K562 (cell line): ENCODE data around the gene TMEM132D. TPM values are rescaled to one million over a fixed set of nuclear protein-coding genes. Genes with fewer than 3 reads are reported as not detected.

Experiments
- ATAC-seq: fragments of 200-7000 bp; cut with Tn5 transposase; 3 replicates; pipeline ENCODE4 v1.9.1; 2020; ENCODE audit warnings: moderate library complexity
- BruUV-seq: library from RNA; stranded (reverse); fragments of 400-500 nt; replicated peaks from 2 replicates; lab custom pipeline; 2021; lab: Mats Ljungman, UMichigan
- CTCF ChIA-PET: fragments of 300-600 bp; formaldehyde crosslinking; extraction: SDS; loops from one replicate; lab custom pipeline; 2021; ENCODE audit warnings: low intra/inter-chr PET ratio; lab: Yijun Ruan, JAX
- POLR2A ChIA-PET: fragments of 300-600, 350-650 bp; sonication (Branson Sonifier 250); formaldehyde crosslinking; extraction: SDS; loops from one replicate; lab custom pipeline; 2021; ENCODE audit warnings: antibody characterized with exemption, inconsistent platforms; lab: Yijun Ruan, JAX
- DNase-seq, 4 experiments: peaks; one replicate each; pipeline versions ENCODE4 v3.0.0 to v3.0.0-alpha.2; 2011 to 2018; ENCODE audit warnings: low spot score in 3 of 4, mixed read lengths in 3 of 4; ENCODE audit errors: extremely low read depth in 1 of 4
- FAIRE-seq: peaks from 2 replicates; lab custom pipeline; 2011; peaks lifted over from hg19 to GRCh38; lab: Jason Lieb, UNC
- H2AFZ ChIP-seq: 2 replicates; pipeline ENCODE4 v1.6.0; 2011; ENCODE audit warnings: low read depth, low read length, control low read depth, inconsistent platforms
- H3K27ac ChIP-seq: fragments of 200-600 bp; 3 replicates; pipeline ENCODE4 v1.8.0; 2011; ENCODE audit warnings: low read depth, mild to moderate bottlenecking, control low read depth, inconsistent platforms, low read length, moderate library complexity, mixed read lengths; ENCODE audit errors: extremely low read depth
- H3K27me3 ChIP-seq, 2 experiments: fragments of 300-600 bp in 1 of 2; 2 replicates in 1 of 2; 3 replicates in 1 of 2; pipeline versions ENCODE4 v1.6.0 to v1.8.0; 2011; ENCODE audit warnings: inconsistent platforms in 2 of 2, low read length in 2 of 2, mild to moderate bottlenecking in 1 of 2, mixed read lengths in 1 of 2, moderate library complexity in 1 of 2; ENCODE audit not compliant: control insufficient read depth in 2 of 2, insufficient read depth in 2 of 2
- H3K36me3 ChIP-seq: fragments of 300-600 bp; 3 replicates; pipeline ENCODE4 v1.8.0; 2011; ENCODE audit warnings: mild to moderate bottlenecking, low read length, inconsistent platforms; ENCODE audit not compliant: control insufficient read depth, insufficient read depth
- H3K4me1 ChIP-seq, 2 experiments: fragments of 200-600 bp in 1 of 2; replicated peaks in 1 of 2; 2 replicates in 1 of 2; 3 replicates in 1 of 2; pipeline versions ENCODE4 v1.5.1 to v1.8.0; 2011; ENCODE audit warnings: inconsistent platforms in 2 of 2, low read length in 2 of 2, mild to moderate bottlenecking in 1 of 2, mixed read lengths in 1 of 2, moderate library complexity in 1 of 2; ENCODE audit not compliant: control insufficient read depth in 2 of 2, insufficient read depth in 2 of 2
- H3K4me2 ChIP-seq: 2 replicates; pipeline ENCODE4 v1.6.1; 2011; ENCODE audit warnings: low read length, control low read depth, inconsistent platforms, mixed read lengths; ENCODE audit not compliant: insufficient read depth
- H3K4me3 ChIP-seq: fragments of 200-600 bp; sonication (generic), shearing (Covaris generic); 2 replicates; pipeline ENCODE4 v1.5.1; 2016; ENCODE audit warnings: control low read depth, inconsistent platforms
- H3K79me2 ChIP-seq: fragments of 200-600 bp; 3 replicates; pipeline ENCODE4 v1.8.0; 2011; ENCODE audit warnings: low read length, inconsistent platforms; ENCODE audit not compliant: control insufficient read depth, insufficient read depth
- H3K9ac ChIP-seq, 2 experiments: 2 replicates each; pipeline versions ENCODE4 v1.6.0 to v1.6.1; 2011; ENCODE audit warnings: low read depth in 2 of 2, low read length in 2 of 2, control low read depth in 1 of 2, inconsistent platforms in 1 of 2, mild to moderate bottlenecking in 1 of 2, mixed read lengths in 1 of 2; ENCODE audit not compliant: insufficient read depth in 1 of 2
- H3K9me1 ChIP-seq: one replicate; pipeline ENCODE4 v1.6.0; 2011; ENCODE audit warnings: inconsistent platforms, mild to moderate bottlenecking, low read length, moderate library complexity; ENCODE audit not compliant: control insufficient read depth, insufficient read depth
- H3K9me3 ChIP-seq: replicated peaks from 2 replicates; pipeline ENCODE4 v1.5.1; 2011; ENCODE audit warnings: low read depth, low read length, inconsistent platforms; ENCODE audit not compliant: control insufficient read depth, insufficient read depth
- H4K20me1 ChIP-seq: replicated peaks from 2 replicates; pipeline ENCODE4 v1.6.1; 2011; ENCODE audit warnings: low read length, inconsistent platforms, mixed read lengths; ENCODE audit not compliant: control insufficient read depth, insufficient read depth
- CREBBP ChIP-seq: IDR thresholded peaks from one replicate; pipeline ENCODE4 v1.6.1; 2012; ENCODE audit warnings: low read depth, mild to moderate bottlenecking, control low read depth, inconsistent platforms, low read length
- GABPB2 ChIP-seq: fragments of 250-450 bp; sonication (Bioruptor Pico); conservative IDR thresholded peaks from 2 replicates; pipeline ENCODE4 v1.5.1; 2021; ENCODE audit warnings: mild to moderate bottlenecking
- NFIC ChIP-seq: fragments of 450-650 bp; IDR thresholded peaks from 2 replicates; pipeline ENCODE4 v1.6.1; 2017; ENCODE audit warnings: mild to moderate bottlenecking, inconsistent platforms
- NR2C1 ChIP-seq, 2 experiments: fragments of 450-650 bp; IDR thresholded peaks; 2 replicates each; pipeline ENCODE4 v1.6.1; 2017; ENCODE audit warnings: mild to moderate bottlenecking in 2 of 2, antibody characterized with exemption in 1 of 2, inconsistent platforms in 1 of 2, missing compliant biosample characterization in 1 of 2, missing genetic modification characterization in 1 of 2
- RBM14 ChIP-seq: fragments of 200-400 bp; formaldehyde crosslinking; IDR thresholded peaks from 2 replicates; pipeline ENCODE4 v1.6.1; 2018; ENCODE audit warnings: low read depth, mild to moderate bottlenecking, low read length, moderate library complexity, borderline replicate concordance; ENCODE audit not compliant: insufficient read depth
- RHOXF2B ChIP-seq: fragments of 250-450 bp; sonication (Bioruptor Pico); conservative IDR thresholded peaks from 2 replicates; pipeline ENCODE4 v1.5.1; 2021
- SLC30A9 ChIP-seq: fragments of 250-450 bp; sonication (Bioruptor Pico); IDR thresholded peaks from 2 replicates; pipeline ENCODE4 v1.8.0; 2022; ENCODE audit warnings: mild to moderate bottlenecking, moderate library complexity
- ZNF165 ChIP-seq: fragments of 250-450 bp; sonication (Bioruptor Pico); IDR thresholded peaks from 2 replicates; pipeline ENCODE4 v1.4.0; 2020; ENCODE audit warnings: borderline replicate concordance
- ZNF77 ChIP-seq: fragments of 250-450 bp; sonication (Bioruptor Pico); IDR thresholded peaks from 2 replicates; pipeline ENCODE4 v1.5.0; 2020
- ZNF79 ChIP-seq: fragments of 250-450 bp; sonication (Bioruptor Pico); IDR thresholded peaks from 2 replicates; pipeline ENCODE4 v1.4.0; 2020; ENCODE audit warnings: low read depth, mild to moderate bottlenecking, moderate library complexity
- WGBS: fragments of 100-300 bp; shearing (Covaris generic); methylation state at CpG from one replicate; pipeline ENCODE4 v1.1.6; 2016; ENCODE audit warnings: low coverage, mixed read lengths; ENCODE audit not compliant: insufficient coverage; ENCODE audit errors: missing lambda C conversion rate; 5-methylcytosine and 5-hydroxymethylcytosine counted together
- in situ Hi-C: fragments of 300-500 bp; cut with MboI; formaldehyde crosslinking; loops from 4 replicates; pipeline ENCODE4 v1.15.0; 2018; ENCODE audit warnings: inconsistent platforms, mixed read lengths
- intact Hi-C: fragments of 100-400 bp; cut with micrococcal nuclease; formaldehyde crosslinking; loops from 2 replicates; pipeline ENCODE4 v1.14.2; 2022
- polyA plus RNA-seq, 8 experiments: library from polyadenylated mRNA; depleted of rRNA in 4 of 8; stranded (reverse) in 5 of 8; unstranded in 3 of 8; fragments of >200 nt; fragmentation: Nextera tagmentation in 2 of 8; fragmentation: Illumina TruSeq in 1 of 8; extraction: Ambion mirVana in 2 of 8; extraction: Trizol in 1 of 8; gene quantifications; 2 replicates each; pipeline versions ENCODE4 v1.2.1 to v1.2.3, GENCODE V29; 2011 to 2014; ENCODE audit warnings: inconsistent platforms in 1 of 8, missing spikeins in 1 of 8
- total RNA-seq, 7 experiments: library from RNA; depleted of rRNA in 6 of 7; stranded (reverse); fragments of >200 nt in 6 of 7; fragmentation: Illumina TruSeq in 2 of 7; extraction: Trizol in 2 of 7; gene quantifications; 2 replicates each; pipeline versions ENCODE4 v1.2.1 to v1.2.3, GENCODE V29; 2011 to 2021; ENCODE audit warnings: low replicate concordance in 1 of 7
- TF ChIP-seq, protein P1 (sequence below): fragments of 450-650 bp; IDR thresholded peaks from 2 replicates; pipeline ENCODE4 v1.6.1; 2017; ENCODE audit warnings: antibody characterized with exemption
- TF ChIP-seq, protein P2 (sequence below), 2 experiments: fragments of 450-650 bp; IDR thresholded peaks; 2 replicates each; pipeline ENCODE4 v1.6.1; 2018; ENCODE audit warnings: mild to moderate bottlenecking in 2 of 2, low read depth in 1 of 2; ENCODE audit not compliant: partially characterized antibody in 2 of 2

Gene TMEM132D
- total and polyA plus RNA-seq, 9 of the 15 experiments (the other 6 are each of a cell fraction or from before 2014, with no cell fraction given): not detected

DNA sequence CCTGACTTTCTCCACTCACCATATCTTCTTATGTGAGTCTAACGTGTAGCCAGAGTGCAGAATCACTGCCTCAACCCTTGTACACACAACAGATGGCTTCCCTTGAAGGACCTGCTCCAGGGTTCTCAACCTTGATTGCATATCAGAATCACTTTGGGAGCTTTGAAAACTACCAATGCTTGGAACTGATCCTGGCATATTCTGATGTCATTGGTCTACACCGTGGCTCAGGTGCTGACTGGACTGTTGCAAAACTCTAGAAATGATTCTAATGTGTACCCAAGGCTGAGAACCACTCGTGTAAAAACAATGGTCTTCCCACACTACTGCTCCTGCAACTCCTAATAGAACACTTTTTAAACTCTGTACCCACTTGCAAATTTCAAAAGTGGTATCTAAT, 18.5 kb downstream of the TMEM132D start:
- in situ Hi-C loops: no loop called here
- 0% methylated on average over 3 of the region's 3 CpGs for WGBS

More for the DNA sequence above, 18.5 kb downstream of the TMEM132D start:
- H3K79me2 ChIP-seq: no peaks in the 10 kb centered on the region
- no peak overlapping the region for H3K27ac ChIP-seq
- H3K4me2 ChIP-seq: no peak overlapping the region
- DNase-seq (no peak), ATAC-seq (no peak), FAIRE-seq (no peak)
- intact Hi-C loops: no loop called here
- no peaks in the 10 kb centered on the region for H3K36me3 ChIP-seq
- H3K9ac ChIP-seq: no peak overlapping the region
- H4K20me1 ChIP-seq: no peaks in the 10 kb centered on the region
- H3K9me1 ChIP-seq: no peaks in the 10 kb centered on the region
- ChIA-PET POLR2A (interaction anchor here (0.9 kb wide), 1 partner anchor 9 kb away, joined by 3 read pairs; no protein-coding TSS in a partner anchor), CTCF (no interaction called here)
- H2AFZ ChIP-seq: no peak overlapping the region
- no TSS peak for BruUV-seq
- no peak overlapping the region for H3K4me3 ChIP-seq
- H3K4me1 ChIP-seq: no peaks in the 10 kb centered on the region
- H3K27me3 ChIP-seq: no peaks in the 10 kb centered on the region
- H3K9me3 ChIP-seq: no peaks in the 10 kb centered on the region
- no peak for TF ChIP-seq RHOXF2B
- TF ChIP-seq, protein P1, sequence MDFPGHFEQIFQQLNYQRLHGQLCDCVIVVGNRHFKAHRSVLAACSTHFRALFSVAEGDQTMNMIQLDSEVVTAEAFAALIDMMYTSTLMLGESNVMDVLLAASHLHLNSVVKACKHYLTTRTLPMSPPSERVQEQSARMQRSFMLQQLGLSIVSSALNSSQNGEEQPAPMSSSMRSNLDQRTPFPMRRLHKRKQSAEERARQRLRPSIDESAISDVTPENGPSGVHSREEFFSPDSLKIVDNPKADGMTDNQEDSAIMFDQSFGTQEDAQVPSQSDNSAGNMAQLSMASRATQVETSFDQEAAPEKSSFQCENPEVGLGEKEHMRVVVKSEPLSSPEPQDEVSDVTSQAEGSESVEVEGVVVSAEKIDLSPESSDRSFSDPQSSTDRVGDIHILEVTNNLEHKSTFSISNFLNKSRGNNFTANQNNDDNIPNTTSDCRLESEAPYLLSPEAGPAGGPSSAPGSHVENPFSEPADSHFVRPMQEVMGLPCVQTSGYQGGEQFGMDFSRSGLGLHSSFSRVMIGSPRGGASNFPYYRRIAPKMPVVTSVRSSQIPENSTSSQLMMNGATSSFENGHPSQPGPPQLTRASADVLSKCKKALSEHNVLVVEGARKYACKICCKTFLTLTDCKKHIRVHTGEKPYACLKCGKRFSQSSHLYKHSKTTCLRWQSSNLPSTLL: no peak
- no peak for TF ChIP-seq RBM14
- TF ChIP-seq NFIC: no peak
- no peak for TF ChIP-seq ZNF165 (CRISPR knock-in tag)
- TF ChIP-seq GABPB2: no peak
- no peak for TF ChIP-seq ZNF77 (CRISPR knock-in tag)
- TF ChIP-seq, protein P2, sequence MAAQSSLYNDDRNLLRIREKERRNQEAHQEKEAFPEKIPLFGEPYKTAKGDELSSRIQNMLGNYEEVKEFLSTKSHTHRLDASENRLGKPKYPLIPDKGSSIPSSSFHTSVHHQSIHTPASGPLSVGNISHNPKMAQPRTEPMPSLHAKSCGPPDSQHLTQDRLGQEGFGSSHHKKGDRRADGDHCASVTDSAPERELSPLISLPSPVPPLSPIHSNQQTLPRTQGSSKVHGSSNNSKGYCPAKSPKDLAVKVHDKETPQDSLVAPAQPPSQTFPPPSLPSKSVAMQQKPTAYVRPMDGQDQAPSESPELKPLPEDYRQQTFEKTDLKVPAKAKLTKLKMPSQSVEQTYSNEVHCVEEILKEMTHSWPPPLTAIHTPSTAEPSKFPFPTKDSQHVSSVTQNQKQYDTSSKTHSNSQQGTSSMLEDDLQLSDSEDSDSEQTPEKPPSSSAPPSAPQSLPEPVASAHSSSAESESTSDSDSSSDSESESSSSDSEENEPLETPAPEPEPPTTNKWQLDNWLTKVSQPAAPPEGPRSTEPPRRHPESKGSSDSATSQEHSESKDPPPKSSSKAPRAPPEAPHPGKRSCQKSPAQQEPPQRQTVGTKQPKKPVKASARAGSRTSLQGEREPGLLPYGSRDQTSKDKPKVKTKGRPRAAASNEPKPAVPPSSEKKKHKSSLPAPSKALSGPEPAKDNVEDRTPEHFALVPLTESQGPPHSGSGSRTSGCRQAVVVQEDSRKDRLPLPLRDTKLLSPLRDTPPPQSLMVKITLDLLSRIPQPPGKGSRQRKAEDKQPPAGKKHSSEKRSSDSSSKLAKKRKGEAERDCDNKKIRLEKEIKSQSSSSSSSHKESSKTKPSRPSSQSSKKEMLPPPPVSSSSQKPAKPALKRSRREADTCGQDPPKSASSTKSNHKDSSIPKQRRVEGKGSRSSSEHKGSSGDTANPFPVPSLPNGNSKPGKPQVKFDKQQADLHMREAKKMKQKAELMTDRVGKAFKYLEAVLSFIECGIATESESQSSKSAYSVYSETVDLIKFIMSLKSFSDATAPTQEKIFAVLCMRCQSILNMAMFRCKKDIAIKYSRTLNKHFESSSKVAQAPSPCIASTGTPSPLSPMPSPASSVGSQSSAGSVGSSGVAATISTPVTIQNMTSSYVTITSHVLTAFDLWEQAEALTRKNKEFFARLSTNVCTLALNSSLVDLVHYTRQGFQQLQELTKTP (IDR thresholded peaks at IDR 0.05; ENCODE audit: low read depth in 1 of 2, partially characterized antibody in 2 of 2): no peak
- TF ChIP-seq CREBBP: no peak
- no peak for TF ChIP-seq ZNF79
- TF ChIP-seq SLC30A9 (CRISPR knock-in tag): no peak
- no peak for TF ChIP-seq NR2C1 (IDR thresholded peaks at IDR 0.05)
- no peak for TF ChIP-seq NR2C1 (tag; IDR thresholded peaks at IDR 0.05)
- TF ChIP-seq, all 486 proteins: peak for 0
